ENCODE results near the gene FAM162B. TPM values are rescaled to one million over a fixed set of nuclear protein-coding genes. Genes with fewer than 3 reads are reported as not detected.

Gene FAM162B
- total RNA-seq, 1 experiment from 2014 or later: not detected

DNA sequence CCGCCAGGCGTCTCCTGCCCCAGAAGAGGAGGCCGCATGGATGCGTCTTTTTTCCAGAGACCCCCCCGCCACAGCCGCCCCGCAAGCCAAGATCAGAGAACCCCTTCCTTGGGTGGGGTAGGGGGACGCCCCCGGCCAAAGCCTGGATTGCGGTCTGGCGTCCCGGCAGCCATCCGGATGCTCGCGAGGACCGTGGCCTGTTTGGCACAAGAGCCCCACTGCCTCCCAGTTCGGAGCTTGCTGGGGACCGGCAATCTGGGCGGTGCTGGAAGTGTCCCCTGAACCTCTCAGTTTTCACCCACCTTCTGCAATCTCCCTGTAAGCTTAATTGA, 924 bp downstream of the FAM162B start:
- ChIA-PET CTCF (no interaction called here), POLR2A (no interaction called here)
- no peaks in the 10 kb centered on the region for H3K36me3 Mint-ChIP-seq (ENCODE audit: insufficient read depth, unreplicated experiment)
- BruUV-seq (replicated peaks): no TSS peak
- TF ChIP-seq, protein P1, sequence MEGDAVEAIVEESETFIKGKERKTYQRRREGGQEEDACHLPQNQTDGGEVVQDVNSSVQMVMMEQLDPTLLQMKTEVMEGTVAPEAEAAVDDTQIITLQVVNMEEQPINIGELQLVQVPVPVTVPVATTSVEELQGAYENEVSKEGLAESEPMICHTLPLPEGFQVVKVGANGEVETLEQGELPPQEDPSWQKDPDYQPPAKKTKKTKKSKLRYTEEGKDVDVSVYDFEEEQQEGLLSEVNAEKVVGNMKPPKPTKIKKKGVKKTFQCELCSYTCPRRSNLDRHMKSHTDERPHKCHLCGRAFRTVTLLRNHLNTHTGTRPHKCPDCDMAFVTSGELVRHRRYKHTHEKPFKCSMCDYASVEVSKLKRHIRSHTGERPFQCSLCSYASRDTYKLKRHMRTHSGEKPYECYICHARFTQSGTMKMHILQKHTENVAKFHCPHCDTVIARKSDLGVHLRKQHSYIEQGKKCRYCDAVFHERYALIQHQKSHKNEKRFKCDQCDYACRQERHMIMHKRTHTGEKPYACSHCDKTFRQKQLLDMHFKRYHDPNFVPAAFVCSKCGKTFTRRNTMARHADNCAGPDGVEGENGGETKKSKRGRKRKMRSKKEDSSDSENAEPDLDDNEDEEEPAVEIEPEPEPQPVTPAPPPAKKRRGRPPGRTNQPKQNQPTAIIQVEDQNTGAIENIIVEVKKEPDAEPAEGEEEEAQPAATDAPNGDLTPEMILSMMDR (IDR thresholded peaks at IDR 0.05; ENCODE audit: unreplicated experiment): no peak
- H3K4me3 Mint-ChIP-seq (ENCODE audit: unreplicated experiment): no peak overlapping the region
- DNase-seq (ENCODE audit: unreplicated experiment): no peak
- no peaks in the 10 kb centered on the region for H3K4me1 Mint-ChIP-seq (ENCODE audit: insufficient read depth, unreplicated experiment)
- H3K27me3 Mint-ChIP-seq (ENCODE audit: insufficient read depth, unreplicated experiment): peaks cover 31% of the 10 kb centered on the region
- H3K27ac Mint-ChIP-seq (ENCODE audit: low read depth, unreplicated experiment): no peak overlapping the region
- intact Hi-C loops (cut with micrococcal nuclease): no loop called here
- H3K9me3 Mint-ChIP-seq (ENCODE audit: unreplicated experiment): no peaks in the 10 kb centered on the region

- POLR2A ChIA-PET: no interaction called here
- no peak for DNase-seq (ENCODE audit: unreplicated experiment)
- TF ChIP-seq, protein P1 (IDR thresholded peaks at IDR 0.05; ENCODE audit: unreplicated experiment): no peak
- no peaks in the 10 kb centered on the region for H3K9me3 Mint-ChIP-seq (ENCODE audit: unreplicated experiment)
- no peak overlapping the region for H3K4me3 Mint-ChIP-seq (ENCODE audit: unreplicated experiment)
- peaks cover 36% of the 10 kb centered on the region for H3K27me3 Mint-ChIP-seq (ENCODE audit: insufficient read depth, unreplicated experiment)
- H3K4me1 Mint-ChIP-seq (ENCODE audit: insufficient read depth, unreplicated experiment): no peaks in the 10 kb centered on the region
- H3K27ac Mint-ChIP-seq (ENCODE audit: low read depth, unreplicated experiment): no peak overlapping the region
- H3K36me3 Mint-ChIP-seq (ENCODE audit: insufficient read depth, unreplicated experiment): no peaks in the 10 kb centered on the region
- CTCF ChIA-PET: interaction anchor here (0.6 to 1.0 kb wide), 2 partner anchors 15 to 83 kb away, joined by 3 to 7 read pairs; no protein-coding TSS in a partner anchor
- BruUV-seq (replicated peaks): no TSS peak
- intact Hi-C loops (cut with micrococcal nuclease): no loop called here
Observed at GRCh38 chr6:116763906-116764628, 1.5 kb downstream of the FAM162B start.

GRCh38 chr6:116763048-116763447, 2.5 kb downstream of the FAM162B start:
- no peaks in the 10 kb centered on the region for H3K9me3 Mint-ChIP-seq (ENCODE audit: unreplicated experiment)
- CTCF ChIA-PET: interaction anchor here (1.0 to 1.2 kb wide), 2 partner anchors 16 to 84 kb away, joined by 6 to 7 read pairs; no protein-coding TSS in a partner anchor
- H3K4me3 Mint-ChIP-seq (ENCODE audit: unreplicated experiment): no peak overlapping the region
- intact Hi-C loops (cut with micrococcal nuclease): no loop called here
- H3K27ac Mint-ChIP-seq (ENCODE audit: low read depth, unreplicated experiment): no peak overlapping the region
- POLR2A ChIA-PET: no interaction called here
- H3K27me3 Mint-ChIP-seq (ENCODE audit: insufficient read depth, unreplicated experiment): peaks cover 41% of the 10 kb centered on the region
- H3K4me1 Mint-ChIP-seq (ENCODE audit: insufficient read depth, unreplicated experiment): no peaks in the 10 kb centered on the region
- no TSS peak for BruUV-seq (replicated peaks)
- TF ChIP-seq, protein P1 (IDR thresholded peaks at IDR 0.05; ENCODE audit: unreplicated experiment): no peak
- no peak for DNase-seq (ENCODE audit: unreplicated experiment)
- H3K36me3 Mint-ChIP-seq (ENCODE audit: insufficient read depth, unreplicated experiment): no peaks in the 10 kb centered on the region

DNA sequence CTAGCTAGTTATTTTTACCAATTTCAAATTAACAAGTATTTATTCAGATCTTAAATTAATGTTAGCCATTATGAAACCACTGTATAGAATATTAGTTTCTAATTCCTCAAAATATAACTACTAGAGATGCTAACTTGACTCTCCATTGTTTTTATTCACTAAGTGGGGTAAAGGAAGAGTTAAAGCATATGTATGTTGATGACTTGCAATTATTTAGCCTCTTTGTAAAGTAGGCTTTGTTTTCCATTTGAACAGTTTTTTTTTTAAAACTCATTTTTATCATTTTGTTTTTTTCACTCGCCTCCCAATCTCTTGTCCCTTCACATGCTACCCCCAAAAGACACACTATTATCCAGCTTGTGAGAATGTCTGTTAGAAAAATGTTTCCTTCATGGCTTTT, 3.3 kb downstream of the FAM162B start:
- TF ChIP-seq, protein P1 (IDR thresholded peaks at IDR 0.05; ENCODE audit: unreplicated experiment): no peak
- Mint-ChIP-seq H3K4me3 (ENCODE audit: unreplicated experiment) (no peak overlapping the region), H3K27ac (ENCODE audit: low read depth, unreplicated experiment) (no peak overlapping the region), H3K27me3 (ENCODE audit: insufficient read depth, unreplicated experiment) (peaks cover 46% of the 10 kb centered on the region), H3K4me1 (ENCODE audit: insufficient read depth, unreplicated experiment) (no peaks in the 10 kb centered on the region), H3K9me3 (ENCODE audit: unreplicated experiment) (no peaks in the 10 kb centered on the region), H3K36me3 (ENCODE audit: insufficient read depth, unreplicated experiment) (no peaks in the 10 kb centered on the region)
- ChIA-PET POLR2A (no interaction called here), CTCF (interaction anchor here (0.6 kb wide), 1 partner anchor 81 kb away, joined by 3 read pairs; no protein-coding TSS in a partner anchor)
- intact Hi-C loops (cut with micrococcal nuclease): no loop called here
- no TSS peak for BruUV-seq (replicated peaks)
- no peak for DNase-seq (ENCODE audit: unreplicated experiment)

All from MCF 10A (cell line).